ENCODE data around the gene CD3D.

Gene CD3D

DNA sequence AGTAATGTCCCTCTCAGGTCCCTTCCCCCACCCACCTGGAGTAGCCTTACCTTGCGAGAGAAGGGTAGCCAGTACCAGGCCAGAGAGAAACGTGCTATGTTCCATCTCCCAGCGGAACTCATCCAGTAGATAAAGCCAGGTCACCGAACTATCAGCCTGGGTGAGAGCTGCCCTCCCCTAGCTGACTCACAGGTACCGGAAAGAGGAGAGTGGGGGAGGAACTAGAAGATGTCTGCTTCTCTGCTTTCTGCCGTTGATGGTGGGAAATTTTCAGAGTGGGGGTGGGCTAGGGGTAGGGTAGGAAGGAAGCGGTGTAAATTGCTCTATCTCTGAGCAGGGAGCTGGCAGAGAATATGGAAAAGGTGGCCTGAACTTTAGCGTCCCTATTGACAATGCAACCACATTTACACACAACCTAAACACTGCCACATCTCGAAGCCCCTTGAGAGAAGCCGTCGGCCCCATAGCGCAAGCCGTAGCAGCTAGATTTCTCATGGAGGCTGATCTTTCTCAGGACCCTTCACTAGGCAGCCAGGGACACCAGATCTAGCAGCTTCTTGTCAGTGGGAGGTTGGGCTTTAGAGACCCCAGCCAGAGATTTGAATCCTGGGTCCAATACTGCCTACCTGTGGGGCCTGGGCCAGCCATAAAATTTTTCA is at the start of gene CD3D:
TSS of gene CD3D (minus strand) at position 203 of the 659 bp plus-strand sequence. CDS start at position 105, 98 bp downstream.
- no peak within 1 kb of the TSS for H3K27ac ChIP-seq

DNA sequence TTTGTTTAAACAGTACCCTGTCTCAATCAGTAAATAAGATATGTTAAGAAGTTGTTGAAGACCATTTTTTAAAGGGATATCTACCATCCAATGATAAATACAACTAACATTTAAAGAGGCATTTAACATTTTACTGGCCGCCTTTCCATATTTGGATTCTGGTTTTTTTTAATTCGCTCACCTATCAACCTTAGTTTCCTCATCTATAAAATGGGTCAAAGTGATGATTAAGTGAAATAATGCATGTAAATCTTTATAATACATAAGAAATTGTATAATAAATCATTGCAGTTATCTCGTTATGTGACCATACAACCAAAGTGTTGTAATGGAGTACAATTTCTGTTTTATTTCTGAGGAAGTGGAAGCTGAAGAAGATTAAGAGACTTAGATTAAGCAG is 41.2 kb upstream of the CD3D start:
- H3K27ac ChIP-seq: no peak overlapping the region
- TF ChIP-seq, protein P1, sequence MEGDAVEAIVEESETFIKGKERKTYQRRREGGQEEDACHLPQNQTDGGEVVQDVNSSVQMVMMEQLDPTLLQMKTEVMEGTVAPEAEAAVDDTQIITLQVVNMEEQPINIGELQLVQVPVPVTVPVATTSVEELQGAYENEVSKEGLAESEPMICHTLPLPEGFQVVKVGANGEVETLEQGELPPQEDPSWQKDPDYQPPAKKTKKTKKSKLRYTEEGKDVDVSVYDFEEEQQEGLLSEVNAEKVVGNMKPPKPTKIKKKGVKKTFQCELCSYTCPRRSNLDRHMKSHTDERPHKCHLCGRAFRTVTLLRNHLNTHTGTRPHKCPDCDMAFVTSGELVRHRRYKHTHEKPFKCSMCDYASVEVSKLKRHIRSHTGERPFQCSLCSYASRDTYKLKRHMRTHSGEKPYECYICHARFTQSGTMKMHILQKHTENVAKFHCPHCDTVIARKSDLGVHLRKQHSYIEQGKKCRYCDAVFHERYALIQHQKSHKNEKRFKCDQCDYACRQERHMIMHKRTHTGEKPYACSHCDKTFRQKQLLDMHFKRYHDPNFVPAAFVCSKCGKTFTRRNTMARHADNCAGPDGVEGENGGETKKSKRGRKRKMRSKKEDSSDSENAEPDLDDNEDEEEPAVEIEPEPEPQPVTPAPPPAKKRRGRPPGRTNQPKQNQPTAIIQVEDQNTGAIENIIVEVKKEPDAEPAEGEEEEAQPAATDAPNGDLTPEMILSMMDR (conservative IDR thresholded peaks at IDR 0.05): no peak

More for the DNA sequence above, at the start of gene CD3D:
- TF ChIP-seq, protein P1 (conservative IDR thresholded peaks at IDR 0.05): no peak

- TF ChIP-seq, protein P1 (conservative IDR thresholded peaks at IDR 0.05): no peak
- no peak overlapping the region for H3K27ac ChIP-seq
Measured at GRCh38 chr11:118382954-118383353, 40.4 kb upstream of the CD3D start.

DNA sequence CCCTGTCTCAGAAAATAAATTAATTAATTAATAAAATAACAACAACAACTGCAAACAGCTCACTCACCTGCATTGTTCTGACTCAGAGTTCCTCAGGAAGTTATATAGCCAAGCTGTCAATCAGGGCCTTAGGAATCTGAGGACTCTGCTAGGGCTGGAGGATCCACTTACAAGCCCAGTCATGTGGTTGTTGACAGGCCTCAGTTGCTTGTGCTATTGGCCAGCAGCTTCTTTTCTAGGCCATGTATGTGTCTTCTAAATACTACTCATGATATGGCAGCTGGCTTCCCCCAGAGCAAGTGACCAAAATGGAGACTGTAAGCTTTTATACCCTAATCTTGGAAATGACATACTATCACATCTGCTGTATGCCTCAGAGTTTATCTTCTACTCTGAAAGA is 38.1 kb upstream of the CD3D start:
- TF ChIP-seq, protein P1 (conservative IDR thresholded peaks at IDR 0.05): no peak
- no peak overlapping the region for H3K27ac ChIP-seq

DNA sequence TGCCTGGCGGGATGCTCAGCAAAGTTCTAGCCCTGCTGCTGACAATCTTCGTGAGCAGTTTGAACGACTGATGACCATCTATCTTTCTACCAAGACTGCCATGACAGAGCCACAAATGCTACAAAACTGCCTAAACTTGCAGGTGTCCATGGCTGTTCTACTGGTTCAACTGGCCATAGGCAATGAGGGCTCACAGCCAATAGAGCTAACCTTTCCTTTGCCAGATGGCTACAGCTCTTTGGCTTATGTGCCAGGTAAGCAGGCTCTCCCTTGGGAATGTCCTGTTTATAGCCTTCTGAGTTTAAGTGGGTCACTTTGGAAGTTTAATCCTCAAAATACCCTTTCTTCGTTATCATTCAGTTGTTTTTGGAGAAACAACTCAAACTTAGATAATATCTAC is 37.0 kb upstream of the CD3D start:
- TF ChIP-seq, protein P1 (conservative IDR thresholded peaks at IDR 0.05): no peak
- 0 out of 2 replicates have a peak overlapping the region, but pooled peaks have one; percentile 10 for H3K27ac ChIP-seq

DNA sequence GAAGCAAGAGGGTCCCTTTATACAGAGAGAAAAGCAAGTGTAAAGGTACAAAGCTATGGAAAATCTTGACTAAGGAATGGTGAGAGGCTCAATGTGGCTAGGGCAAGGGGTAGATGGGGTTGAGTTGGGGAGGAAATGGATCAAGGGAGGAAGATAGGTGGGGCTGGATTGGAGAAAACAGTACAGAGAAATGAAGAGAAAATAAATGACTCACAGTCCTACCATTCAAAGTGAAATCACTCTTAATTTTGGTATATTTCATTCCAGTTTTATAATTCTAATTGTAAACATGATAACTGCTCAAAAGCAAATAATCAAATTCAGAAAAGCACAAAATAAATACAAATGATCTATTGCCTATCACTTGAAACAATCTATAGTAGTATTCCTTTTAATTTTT is 33.5 kb upstream of the CD3D start:
- H3K27ac ChIP-seq: no peak overlapping the region
- TF ChIP-seq, protein P1 (conservative IDR thresholded peaks at IDR 0.05): no peak

DNA sequence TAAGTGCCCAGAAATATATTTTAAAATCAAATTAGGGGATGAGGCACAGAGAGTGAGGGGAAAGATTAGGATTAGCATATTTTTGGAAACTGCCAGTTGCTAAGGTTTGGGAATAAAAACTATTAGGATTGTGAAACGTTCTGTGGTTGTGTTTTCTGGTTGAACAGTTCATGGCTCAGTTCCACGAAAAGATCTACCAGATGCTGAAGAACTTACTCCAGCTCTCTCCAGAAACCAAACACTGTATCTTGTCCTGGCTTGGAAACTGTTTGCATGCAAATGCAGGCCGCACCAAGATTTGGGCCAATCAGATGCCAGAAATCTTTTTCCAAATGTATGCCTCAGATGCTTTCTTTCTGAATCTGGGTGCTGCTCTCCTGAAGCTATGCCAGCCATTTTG is 32.2 kb upstream of the CD3D start:
- H3K27ac ChIP-seq: no peak overlapping the region
- TF ChIP-seq, protein P1 (conservative IDR thresholded peaks at IDR 0.05): no peak
